GM23338 (cell line): Measurements from ENCODE around the gene NCKAP5. TPM values are rescaled to one million over a fixed set of nuclear protein-coding genes. Genes with fewer than 3 reads are reported as not detected.

ENCODE experiments used
- ATAC-seq: fragments of 200-7000 bp; cut with Tn5 transposase; 3 replicates; pipeline ENCODE4 v1.9.1; 2020
- DNase-seq: peaks from one replicate; pipeline ENCODE4 v3.0.0-alpha.2; 2015; ENCODE audit warnings: low spot score
- H2AFZ ChIP-seq: fragments of 200-600 bp; sonication (generic); 2 replicates; pipeline ENCODE4 v1.8.0; 2016; ENCODE audit warnings: antibody characterized with exemption, mild to moderate bottlenecking, moderate library complexity
- H3F3A ChIP-seq: fragments of 200-600 bp; sonication (generic); replicated peaks from 2 replicates; pipeline ENCODE4 v1.8.0; 2017; ENCODE audit warnings: antibody characterized with exemption, mixed run types, low read depth
- H3K27ac ChIP-seq: fragments of 200-600 bp; sonication (generic); 2 replicates; pipeline ENCODE4 v1.6.1; 2016; ENCODE audit warnings: low read depth
- H3K27me3 ChIP-seq: fragments of 200-600 bp; sonication (generic); 2 replicates; pipeline ENCODE4 v1.8.0; 2016; ENCODE audit warnings: mild to moderate bottlenecking, mixed run types, moderate library complexity; ENCODE audit not compliant: insufficient read depth
- H3K36me3 ChIP-seq: fragments of 200-600 bp; sonication (generic); 2 replicates; pipeline ENCODE4 v1.8.0; 2016; ENCODE audit warnings: mild to moderate bottlenecking; ENCODE audit not compliant: insufficient read depth
- H3K4me1 ChIP-seq: fragments of 200-600 bp; sonication (generic); 2 replicates; pipeline ENCODE4 v1.8.0; 2016; ENCODE audit warnings: mild to moderate bottlenecking, moderate library complexity; ENCODE audit not compliant: insufficient read depth
- H3K4me2 ChIP-seq: fragments of 200-600 bp; sonication (generic); 2 replicates; pipeline ENCODE4 v1.7.1; 2017; ENCODE audit warnings: mixed run types
- H3K4me3 ChIP-seq: fragments of 200-600 bp; sonication (generic); 2 replicates; pipeline ENCODE4 v1.6.1; 2016; ENCODE audit warnings: mixed run types
- H3K79me2 ChIP-seq: fragments of 200-600 bp; sonication (generic); replicated peaks from 2 replicates; pipeline ENCODE4 v1.8.0; 2017; ENCODE audit warnings: mild to moderate bottlenecking; ENCODE audit not compliant: insufficient read depth
- H3K9me2 ChIP-seq: fragments of 200-600 bp; sonication (generic); 2 replicates; pipeline ENCODE4 v1.8.0; 2017; ENCODE audit not compliant: insufficient read depth
- H4K20me1 ChIP-seq: fragments of 200-600 bp; sonication (generic); replicated peaks from 2 replicates; pipeline ENCODE4 v1.8.0; 2017; ENCODE audit warnings: mild to moderate bottlenecking; ENCODE audit not compliant: insufficient read depth
- H3K27ac Mint-ChIP-seq: 2 replicates; pipeline ENCODE4 v1.8.0; 2020; ENCODE audit warnings: inconsistent platforms, mild to moderate bottlenecking, moderate library complexity, mixed read lengths
- H3K27me3 Mint-ChIP-seq: 3 replicates; pipeline ENCODE4 v1.8.0; 2022; ENCODE audit warnings: low read depth, mild to moderate bottlenecking, moderate library complexity, mixed read lengths, inconsistent platforms; ENCODE audit not compliant: insufficient read depth, poor library complexity
- H3K36me3 Mint-ChIP-seq: 3 replicates; pipeline ENCODE4 v1.8.0; 2021; ENCODE audit warnings: low read depth, mild to moderate bottlenecking, inconsistent platforms, moderate library complexity, mixed read lengths
- H3K4me1 Mint-ChIP-seq: 3 replicates; pipeline ENCODE4 v1.8.0; 2020; ENCODE audit warnings: mild to moderate bottlenecking, inconsistent platforms, mixed read lengths
- H3K4me3 Mint-ChIP-seq: 3 replicates; pipeline ENCODE4 v1.8.0; 2021; ENCODE audit warnings: moderate library complexity, mild to moderate bottlenecking, inconsistent platforms, mixed read lengths
- H3K9me3 Mint-ChIP-seq: 3 replicates; pipeline ENCODE4 v1.8.0; 2020; ENCODE audit warnings: moderate library complexity, mild to moderate bottlenecking, inconsistent platforms, mixed read lengths
- ETS1 ChIP-seq: IDR thresholded peaks from 2 replicates; pipeline ENCODE4 v1.6.1; 2016; ENCODE audit warnings: antibody characterized with exemption
- JUNB ChIP-seq: IDR thresholded peaks from one replicate; pipeline ENCODE4 v1.6.1; 2016; ENCODE audit warnings: antibody characterized with exemption; ENCODE audit not compliant: unreplicated experiment
- NANOG ChIP-seq: IDR thresholded peaks from 2 replicates; pipeline ENCODE4 v1.6.1; 2016; ENCODE audit warnings: antibody characterized with exemption, borderline replicate concordance
- STAT1 ChIP-seq: IDR thresholded peaks from one replicate; pipeline ENCODE4 v1.6.1; 2016; ENCODE audit warnings: antibody characterized with exemption; ENCODE audit not compliant: unreplicated experiment
- ZNF114 ChIP-seq: fragments of 250-450 bp; sonication (Bioruptor Pico); IDR thresholded peaks from 2 replicates; pipeline ENCODE4 v1.5.0; 2020; ENCODE audit warnings: mild to moderate bottlenecking, moderate library complexity
- ZNF331 ChIP-seq: fragments of 250-450 bp; sonication (Bioruptor Pico); IDR thresholded peaks from 2 replicates; pipeline ENCODE4 v1.5.0; 2020; ENCODE audit warnings: low read depth, mild to moderate bottlenecking, moderate library complexity
- ZNF462 ChIP-seq: fragments of 250-450 bp; sonication (Bioruptor Pico); IDR thresholded peaks from 2 replicates; pipeline ENCODE4 v1.5.0; 2020; ENCODE audit warnings: mild to moderate bottlenecking, moderate library complexity
- polyA plus RNA-seq: library from polyadenylated mRNA; unstranded; fragments of >200 nt; fragmentation: Nextera tagmentation; extraction: Ambion mirVana; gene quantifications from 2 replicates; pipeline ENCODE4 v1.2.1, GENCODE V29; 2016
- total RNA-seq: library from RNA; depleted of rRNA; stranded (reverse); fragments of >200 nt; shearing (Covaris generic); gene quantifications from 2 replicates; pipeline ENCODE4 v1.2.3, GENCODE V29; 2014

NCKAP5 gene
- total and polyA plus RNA-seq, 2 experiments from 2014 or later: 0.34 to 0.73 TPM

- TF ChIP-seq ZNF462 (CRISPR knock-in tag) (no peak), JUNB (no peak)
Observed at GRCh38 chr2:133608291-133608690, 40.0 kb upstream of the NCKAP5 start (continued).

- no peak overlapping the region for H3K27ac Mint-ChIP-seq
- peaks cover 23% of the 10 kb centered on the region for H3K4me1 Mint-ChIP-seq
- no peaks in the 10 kb centered on the region for H3K36me3 Mint-ChIP-seq
- H3F3A ChIP-seq: no peaks in the 10 kb centered on the region
- H3K36me3 ChIP-seq: no peaks in the 10 kb centered on the region
- H2AFZ ChIP-seq: no peak overlapping the region
- H3K4me2 ChIP-seq: no peak overlapping the region
- DNase-seq (no peak), ATAC-seq (no peak)
- no peak overlapping the region for H3K4me3 Mint-ChIP-seq
- H3K9me3 Mint-ChIP-seq: no peaks in the 10 kb centered on the region
- H4K20me1 ChIP-seq: no peaks in the 10 kb centered on the region
- H3K9me2 ChIP-seq: 0 out of 2 replicates have a peak, but pooled peaks cover 4% of the 10 kb centered on the region
- H3K4me3 ChIP-seq: no peak overlapping the region
- H3K27me3 Mint-ChIP-seq: peaks cover 2% of the 10 kb centered on the region
- TF ChIP-seq JUNB (no peak), ZNF331 (CRISPR knock-in tag) (no peak), STAT1 (no peak), ZNF114 (CRISPR knock-in tag) (no peak), ZNF462 (CRISPR knock-in tag) (no peak), ETS1 (no peak), NANOG (no peak)
- no peaks in the 10 kb centered on the region for H3K27me3 ChIP-seq
- H3K4me1 ChIP-seq: 0 out of 2 replicates have a peak, but pooled peaks cover 7% of the 10 kb centered on the region
- H3K27ac ChIP-seq: no peak overlapping the region
- H3K79me2 ChIP-seq: no peaks in the 10 kb centered on the region
Observed at GRCh38 chr2:133607679-133608078, 39.4 kb upstream of the NCKAP5 start.
